Keratinocyte (primary cell): ENCODE data around the gene ARL15.

Source experiments
- EZH2 ChIP-seq: IDR thresholded peaks from one replicate; pipeline ENCODE4 v1.6.1; 2012; ENCODE audit warnings: inconsistent platforms, mild to moderate bottlenecking, low read length, moderate library complexity
- TF ChIP-seq, protein P1 (sequence below), 3 experiments: IDR thresholded peaks in 1 of 3; conservative IDR thresholded peaks in 1 of 3; optimal IDR thresholded peaks in 1 of 3; 2 replicates in 2 of 3; 3 replicates in 1 of 3; pipeline versions ENCODE3 to v1.5.1; 2011; ENCODE audit warnings: low read length in 3 of 3, mild to moderate bottlenecking in 3 of 3, moderate library complexity in 2 of 3, control low read depth in 1 of 3, inconsistent platforms in 1 of 3; ENCODE audit not compliant: insufficient read depth in 2 of 3; ENCODE audit errors: extremely low read depth in 1 of 3

DNA sequence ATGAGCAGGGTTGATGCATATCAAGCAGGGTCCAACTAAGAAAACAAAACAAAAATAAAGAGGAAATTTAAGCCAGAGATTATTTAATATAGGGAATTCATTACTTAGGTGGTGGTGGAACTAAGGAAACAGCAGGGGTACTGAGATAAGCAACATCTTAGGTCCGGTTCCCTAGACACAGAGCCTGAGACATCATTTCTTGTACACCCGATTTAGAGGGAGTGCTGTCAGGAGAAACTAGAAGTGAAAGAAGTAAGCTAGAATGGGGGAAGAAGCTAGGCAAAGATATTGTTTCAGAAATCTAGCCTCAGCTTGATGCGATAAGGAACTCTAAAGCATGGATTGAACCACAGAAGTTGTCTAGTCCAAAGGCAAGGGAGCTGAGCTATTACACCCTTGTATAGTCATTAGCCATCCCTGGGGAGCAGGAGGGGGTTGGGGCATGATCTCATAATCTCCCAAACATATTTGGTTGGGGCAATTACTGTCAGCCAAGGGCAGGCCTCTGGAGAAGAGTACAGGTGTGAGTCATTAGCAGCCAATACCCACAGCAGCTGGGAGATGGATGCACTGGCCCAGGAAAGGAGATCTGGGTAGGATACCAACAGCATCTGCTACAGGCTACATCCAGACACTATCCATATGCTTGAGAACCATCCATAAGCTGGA is 194.5 kb downstream of the ARL15 start:
- TF ChIP-seq, protein P1, sequence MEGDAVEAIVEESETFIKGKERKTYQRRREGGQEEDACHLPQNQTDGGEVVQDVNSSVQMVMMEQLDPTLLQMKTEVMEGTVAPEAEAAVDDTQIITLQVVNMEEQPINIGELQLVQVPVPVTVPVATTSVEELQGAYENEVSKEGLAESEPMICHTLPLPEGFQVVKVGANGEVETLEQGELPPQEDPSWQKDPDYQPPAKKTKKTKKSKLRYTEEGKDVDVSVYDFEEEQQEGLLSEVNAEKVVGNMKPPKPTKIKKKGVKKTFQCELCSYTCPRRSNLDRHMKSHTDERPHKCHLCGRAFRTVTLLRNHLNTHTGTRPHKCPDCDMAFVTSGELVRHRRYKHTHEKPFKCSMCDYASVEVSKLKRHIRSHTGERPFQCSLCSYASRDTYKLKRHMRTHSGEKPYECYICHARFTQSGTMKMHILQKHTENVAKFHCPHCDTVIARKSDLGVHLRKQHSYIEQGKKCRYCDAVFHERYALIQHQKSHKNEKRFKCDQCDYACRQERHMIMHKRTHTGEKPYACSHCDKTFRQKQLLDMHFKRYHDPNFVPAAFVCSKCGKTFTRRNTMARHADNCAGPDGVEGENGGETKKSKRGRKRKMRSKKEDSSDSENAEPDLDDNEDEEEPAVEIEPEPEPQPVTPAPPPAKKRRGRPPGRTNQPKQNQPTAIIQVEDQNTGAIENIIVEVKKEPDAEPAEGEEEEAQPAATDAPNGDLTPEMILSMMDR (optimal IDR thresholded peaks at IDR 0.05 in 1 of 3, IDR thresholded peaks at IDR 0.05 in 1 of 3, conservative IDR thresholded peaks at IDR 0.05 in 1 of 3; ENCODE audit: extremely low read depth in 1 of 3, insufficient read depth in 2 of 3, low read length in 3 of 3), result no peak
- TF ChIP-seq EZH2, result no peak
